ENCODE data around the gene KRTAP10-5.
"Not testable (repeated sequence)": the region's sequence is repeated elsewhere in the genome, so short reads cannot be mapped to it uniquely, and the experiment has no call there.

The KRTAP10-5 gene

GRCh38 chr21:44610157-44610843 lies 29.9 kb upstream of the KRTAP10-5 start:
- DNase-seq: not testable (repeated sequence)

GRCh38 chr21:44609193-44609592 lies 28.8 kb upstream of the KRTAP10-5 start:
- DNase-seq: no peak

GRCh38 chr21:44606495-44606894 lies 26.1 kb upstream of the KRTAP10-5 start:
- no peak for DNase-seq

GRCh38 chr21:44603911-44604310 lies 23.5 kb upstream of the KRTAP10-5 start:
- DNase-seq: no peak

- no peak for DNase-seq
These were observed 22.9 kb upstream of the KRTAP10-5 start for GRCh38 chr21:44603109-44603875.

- no peak for DNase-seq
These were observed 22.1 kb upstream of the KRTAP10-5 start for GRCh38 chr21:44602463-44602850.

GRCh38 chr21:44601596-44602462 lies 21.4 kb upstream of the KRTAP10-5 start:
- DNase-seq: no peak

- not testable (repeated sequence) for DNase-seq
These were observed 20.7 kb upstream of the KRTAP10-5 start for GRCh38 chr21:44601091-44601490.

- not testable (repeated sequence) for DNase-seq
These were observed 19.9 kb upstream of the KRTAP10-5 start, which contains the start of gene KRTAP10-7 for GRCh38 chr21:44600118-44600978. Gene KRTAP10-7 (plus strand): TSS chr21:44600597. CDS start chr21:44600622, 25 bp downstream.

GRCh38 chr21:44599264-44600029 lies 19.0 kb upstream of the KRTAP10-5 start:
- DNase-seq: no peak

GRCh38 chr21:44598061-44598460 lies 17.7 kb upstream of the KRTAP10-5 start:
- no peak for DNase-seq

- no peak for DNase-seq
These were observed 15.8 kb upstream of the KRTAP10-5 start for GRCh38 chr21:44596068-44596725.

- no peak for DNase-seq
These were observed 15.1 kb upstream of the KRTAP10-5 start for GRCh38 chr21:44595524-44595923.

- no peak for DNase-seq
These were observed 14.1 kb upstream of the KRTAP10-5 start for GRCh38 chr21:44594406-44594916.

- DNase-seq: no peak
These were observed 13.4 kb upstream of the KRTAP10-5 start for GRCh38 chr21:44593598-44594405.

- no peak for DNase-seq
These were observed 12.3 kb upstream of the KRTAP10-5 start, which contains the start of gene KRTAP10-6 for GRCh38 chr21:44592446-44593311. Gene KRTAP10-6 (minus strand): TSS chr21:44592505. CDS start chr21:44592484, 21 bp downstream.

GRCh38 chr21:44591801-44592130 lies 11.4 kb upstream of the KRTAP10-5 start:
- DNase-seq: not testable (repeated sequence)

All from fibroblast of skin of right biceps (primary cell).